Stimulated activated CD4-positive, alpha-beta T cell treated with anti-CD3 and anti-CD28 coated beads, Interleukin-12 subunit alpha, Interleukin-12 subunit beta, amount 100 ng/mL, for 4 hours (primary cell): Measurements from ENCODE around the gene ADAD1.
"Not testable (repeated sequence)": the region's sequence is repeated elsewhere in the genome, so short reads cannot be mapped to it uniquely, and the experiment has no call there.

Experiments used
- DNase-seq: peaks from one replicate; pipeline ENCODE4 v3.0.0-alpha.2; 2020

The ADAD1 gene

DNA sequence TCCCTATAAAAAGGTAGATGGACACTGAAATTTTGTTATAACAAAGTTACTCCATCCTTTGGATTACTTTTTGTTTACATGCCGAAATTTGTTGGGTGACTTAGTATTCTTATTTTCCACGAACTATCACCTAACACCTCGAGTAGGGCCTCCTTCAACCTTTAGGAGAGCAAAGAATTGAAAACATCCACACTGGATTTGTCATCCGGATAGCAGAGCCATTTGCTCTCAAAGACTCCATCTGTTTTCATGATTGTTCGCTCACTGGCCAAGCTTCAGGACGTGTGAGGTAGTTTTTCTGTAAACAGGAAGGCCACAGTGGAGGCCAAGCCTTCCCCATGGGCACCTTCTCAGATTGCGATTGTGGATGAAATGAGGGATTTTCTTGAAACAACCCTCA is at the start of gene ADAD1:
Gene ADAD1 (plus strand): TSS at position 301 of the 400 bp plus-strand sequence. CDS start 1,059 bp downstream, outside the sequence.
- DNase-seq = no peak

DNA sequence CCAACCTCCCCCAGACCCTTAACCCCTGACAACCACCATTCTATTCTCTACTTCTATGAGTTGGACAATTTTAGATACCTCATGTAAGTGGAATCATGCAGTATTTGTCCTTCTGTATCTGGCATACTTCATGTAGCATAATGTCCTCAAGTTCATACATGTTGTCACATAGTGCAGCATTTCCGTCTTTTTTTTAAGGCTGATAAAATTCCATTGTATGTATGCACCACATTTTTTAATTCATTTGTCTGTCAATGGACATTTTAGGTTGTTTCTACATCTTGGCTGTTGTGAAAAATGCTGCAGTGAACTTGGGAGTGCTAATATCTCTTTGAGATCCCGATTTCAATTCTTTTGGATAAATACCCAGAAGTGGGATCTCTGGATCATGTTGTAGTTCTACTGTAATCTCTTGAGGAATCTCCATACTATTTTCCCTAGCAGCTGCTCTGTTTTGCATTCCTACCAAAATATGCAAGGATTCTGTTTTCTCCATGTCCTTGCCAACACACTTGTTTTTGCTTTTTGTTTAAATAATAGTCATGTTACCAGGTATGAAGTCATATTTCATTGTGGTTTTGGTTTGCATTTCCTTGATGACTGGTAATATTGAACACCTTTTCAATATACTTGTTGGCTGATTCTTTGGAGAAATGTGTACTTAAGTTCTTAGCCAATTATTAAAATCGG is 48.8 kb upstream of the ADAD1 start:
- DNase-seq = no peak

DNA sequence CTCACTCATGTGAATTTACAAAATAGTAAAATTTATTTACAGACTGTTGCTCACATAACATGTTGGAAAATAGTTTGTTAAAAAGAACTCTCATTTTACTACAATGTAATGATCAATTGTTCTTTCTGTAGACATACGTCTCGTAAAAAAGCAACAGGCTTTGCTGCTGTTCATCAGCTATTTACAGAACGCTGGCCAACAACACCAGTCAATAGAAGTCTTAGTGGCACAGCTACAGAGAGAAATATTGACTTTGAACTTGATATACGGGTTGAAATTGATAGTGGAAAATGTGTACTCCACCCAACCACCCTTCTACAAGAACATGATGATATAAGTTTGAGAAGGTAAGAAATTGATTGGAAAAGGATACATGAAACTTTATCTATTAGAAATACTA is 47.6 kb upstream of the ADAD1 start:
- DNase-seq = no peak

DNA sequence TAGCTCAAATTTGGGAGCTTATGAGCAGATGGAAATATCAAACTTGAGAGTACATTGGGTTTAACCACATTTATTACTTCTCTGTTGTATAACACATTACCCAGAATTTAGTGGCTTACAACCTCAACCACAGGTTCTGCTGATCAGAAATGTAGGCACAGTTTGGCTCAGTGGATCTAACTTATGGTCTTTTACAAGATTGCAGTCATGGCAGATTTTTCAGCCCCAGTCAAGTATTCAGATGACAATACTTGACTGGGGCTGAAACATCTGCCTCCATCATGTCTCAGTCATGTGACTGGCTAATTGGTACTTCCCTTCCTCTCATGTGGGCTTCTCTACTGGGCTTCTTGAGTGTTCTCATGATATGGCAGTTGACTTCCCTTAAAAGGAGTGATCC is 44.0 kb upstream of the ADAD1 start:
- DNase-seq = no peak

DNA sequence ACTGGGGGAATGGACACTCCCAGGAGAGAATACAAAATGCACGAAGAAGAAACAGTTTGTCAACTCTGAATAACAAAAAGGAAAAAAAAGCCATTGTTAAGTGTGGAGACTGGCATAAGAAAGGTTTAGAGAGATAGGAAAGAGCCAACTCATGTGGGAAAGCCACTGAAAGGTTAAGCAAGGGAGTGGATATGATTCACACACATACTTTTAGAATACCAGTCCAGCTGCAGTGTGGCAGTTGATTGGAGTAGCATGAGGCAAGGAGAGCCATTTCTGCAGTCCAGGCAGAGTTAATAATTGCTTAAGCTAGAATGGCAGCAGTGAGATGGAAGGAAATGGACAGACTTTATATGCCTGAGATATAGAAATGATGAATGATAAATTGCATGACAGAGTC is 36.9 kb upstream of the ADAD1 start:
- DNase-seq = no peak

DNA sequence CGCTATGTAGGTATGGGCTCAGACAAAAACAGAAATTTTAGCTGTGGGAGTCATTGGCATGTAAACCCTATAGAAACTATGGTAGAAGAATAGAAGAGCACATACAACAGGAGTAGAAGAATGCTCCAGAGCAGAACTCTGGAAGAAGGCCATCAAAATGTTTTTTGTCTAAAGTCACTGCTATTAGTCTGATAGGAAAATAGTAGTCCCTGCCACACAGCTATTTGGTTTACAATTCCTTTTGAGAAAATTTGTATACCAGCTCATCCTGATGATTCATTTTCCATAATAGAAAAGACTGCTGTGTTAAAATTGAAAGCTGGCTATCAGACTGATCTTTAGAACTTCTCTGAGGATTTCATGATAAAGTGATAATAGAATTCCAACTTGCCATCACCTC is 32.8 kb upstream of the ADAD1 start:
- no peak for DNase-seq

DNA sequence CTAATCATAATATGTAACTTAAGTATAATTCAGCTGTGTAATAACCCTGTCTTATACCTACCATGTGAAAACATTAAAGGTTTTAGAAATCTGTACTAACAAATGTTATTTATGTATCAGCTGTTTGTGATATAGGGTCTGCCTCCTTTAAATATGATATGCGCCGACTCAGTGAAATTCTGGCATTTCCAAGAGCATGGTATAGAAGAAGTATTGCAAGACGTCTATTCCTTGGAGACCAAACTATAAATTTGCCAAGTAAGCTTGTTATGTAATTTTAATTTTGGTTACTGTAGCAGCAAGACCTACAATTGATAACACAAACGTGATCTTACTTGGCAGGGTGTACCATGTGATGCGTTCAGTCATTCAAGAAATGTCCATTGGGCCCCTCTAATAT is 32.3 kb upstream of the ADAD1 start:
- no peak for DNase-seq

DNA sequence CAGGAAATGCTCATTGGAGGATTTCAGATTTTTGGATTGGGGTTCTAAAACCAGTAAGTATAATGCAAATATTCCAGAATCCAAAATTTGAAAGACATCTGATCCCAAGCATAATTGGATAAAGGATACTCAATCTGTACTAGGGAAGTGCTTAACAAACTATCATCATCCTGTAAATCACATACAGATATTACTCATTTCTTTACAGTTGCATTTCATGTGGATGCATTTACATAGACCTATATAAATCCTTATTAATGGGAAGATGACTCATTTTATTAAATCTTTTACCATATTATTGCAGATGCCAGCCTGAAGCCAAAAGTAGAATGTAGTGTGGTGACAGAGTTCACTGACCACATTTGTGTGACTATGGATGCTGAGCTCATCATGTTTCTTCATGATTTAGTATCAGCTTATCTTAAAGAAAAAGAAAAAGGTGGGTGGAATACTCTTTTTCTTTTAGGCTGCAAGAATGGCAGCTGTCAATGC is 22.4 kb upstream of the ADAD1 start:
- DNase-seq = no peak

DNA sequence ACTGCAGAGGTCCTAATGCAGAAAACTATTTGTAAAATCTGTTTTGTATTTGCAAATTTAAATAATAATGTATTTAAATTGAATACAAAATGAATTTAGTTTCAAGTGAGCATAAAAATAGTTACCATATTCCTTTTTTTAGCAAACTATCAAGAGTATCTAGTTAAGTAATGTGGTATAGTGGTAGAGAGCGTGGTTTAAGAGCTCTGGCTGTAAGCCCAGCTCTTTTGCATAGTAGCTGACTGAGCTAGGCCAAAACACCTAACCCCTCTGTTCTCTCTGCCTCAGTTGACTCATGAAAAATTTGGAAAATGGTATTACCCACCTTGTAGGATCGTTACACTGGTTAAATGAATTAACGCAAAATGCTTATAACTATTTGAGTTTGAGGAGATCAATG is 18.1 kb upstream of the ADAD1 start:
- DNase-seq = no peak

DNA sequence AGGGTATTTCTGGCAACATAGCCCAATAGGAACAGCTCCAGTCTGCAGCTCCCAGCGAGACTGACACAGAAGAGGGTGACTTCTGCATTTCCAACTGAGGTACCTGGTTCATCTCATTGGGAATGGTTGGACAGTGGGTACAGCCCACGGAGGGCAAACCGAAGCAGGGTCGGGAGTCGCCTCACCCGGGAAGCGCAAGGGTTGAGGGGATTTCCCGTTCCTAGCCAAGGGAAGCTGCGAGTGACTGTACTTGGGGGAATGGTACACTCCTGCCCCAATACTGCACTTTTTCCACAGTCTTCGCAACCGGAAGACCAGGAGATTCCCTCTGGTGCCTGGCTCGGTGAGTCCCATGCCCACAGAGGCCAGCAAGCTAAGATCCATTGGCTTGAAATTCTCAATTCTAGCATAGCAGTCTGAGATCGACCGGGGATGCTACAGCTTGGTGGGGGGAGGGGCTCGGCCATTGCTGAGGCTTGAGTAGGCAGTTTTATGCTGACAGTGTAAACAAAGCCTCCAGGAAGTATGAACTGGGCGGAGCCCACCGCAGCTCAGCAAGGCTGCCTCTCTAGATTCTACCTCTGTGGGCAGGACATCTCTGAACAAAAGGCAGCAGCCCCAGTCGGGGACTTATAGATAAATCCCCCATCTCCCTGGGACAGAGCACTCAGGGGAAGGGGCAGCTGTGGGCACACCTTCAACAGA is 14.0 kb upstream of the ADAD1 start:
- DNase-seq = no peak

DNA sequence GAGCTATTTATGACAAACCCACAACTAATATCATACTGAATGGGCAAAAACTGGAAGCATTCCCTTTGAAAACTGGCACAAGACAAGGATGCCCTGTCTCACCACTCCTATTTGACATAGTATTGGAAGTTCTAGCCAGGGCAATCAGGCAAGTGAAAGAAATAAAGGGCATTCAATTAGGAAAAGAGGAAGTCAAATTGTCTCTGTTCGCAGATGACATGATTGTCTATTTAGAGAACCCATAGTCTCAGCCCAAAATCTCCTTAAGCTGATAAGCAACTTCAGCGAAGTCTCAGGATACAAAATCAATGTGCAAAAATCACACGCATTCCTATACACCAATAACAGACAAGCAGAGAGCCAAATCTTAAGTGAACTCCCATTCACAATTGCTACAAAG is 10.0 kb upstream of the ADAD1 start:
- not testable (repeated sequence) for DNase-seq

DNA sequence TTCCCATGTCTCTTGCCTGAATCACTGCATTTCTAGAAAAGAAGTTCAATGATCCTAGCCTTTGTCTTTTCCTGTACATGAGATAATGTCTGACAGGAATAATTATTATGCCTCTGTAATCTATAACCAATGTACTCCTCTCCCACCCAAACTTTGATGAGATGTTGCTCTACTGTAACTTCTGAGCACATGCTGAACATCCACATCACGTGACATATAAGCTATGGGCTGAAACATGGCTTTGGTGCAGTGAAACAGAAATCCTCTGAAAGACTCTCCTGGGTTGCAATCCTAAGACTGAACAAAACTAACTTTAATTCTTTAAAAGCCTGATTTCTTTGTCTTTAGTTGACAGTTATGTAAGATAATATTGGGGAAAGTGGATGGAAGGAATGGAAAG is 1.5 kb upstream of the ADAD1 start:
- DNase-seq = no peak

DNA sequence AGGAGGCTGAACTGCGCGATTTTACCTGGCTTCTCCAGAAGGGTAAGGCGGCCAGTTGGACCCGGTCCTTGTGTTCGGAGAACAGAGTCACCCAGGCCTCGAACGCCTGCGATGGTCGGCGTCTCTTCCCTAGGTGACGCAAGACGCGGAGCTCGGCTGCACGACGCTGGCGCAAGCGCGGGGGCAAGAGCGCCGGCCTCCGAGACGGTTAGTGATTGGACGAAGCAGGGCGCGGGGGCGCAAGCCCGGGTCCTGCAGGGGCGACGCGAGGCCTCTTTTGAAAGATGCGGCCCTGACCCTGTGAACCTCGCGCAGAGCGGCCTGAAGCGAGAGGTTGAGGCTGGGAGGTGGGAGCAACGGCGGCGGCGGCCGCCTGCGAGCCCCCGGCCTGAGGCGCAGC is 428 bp downstream of the ADAD1 start:
- DNase-seq = no peak

DNA sequence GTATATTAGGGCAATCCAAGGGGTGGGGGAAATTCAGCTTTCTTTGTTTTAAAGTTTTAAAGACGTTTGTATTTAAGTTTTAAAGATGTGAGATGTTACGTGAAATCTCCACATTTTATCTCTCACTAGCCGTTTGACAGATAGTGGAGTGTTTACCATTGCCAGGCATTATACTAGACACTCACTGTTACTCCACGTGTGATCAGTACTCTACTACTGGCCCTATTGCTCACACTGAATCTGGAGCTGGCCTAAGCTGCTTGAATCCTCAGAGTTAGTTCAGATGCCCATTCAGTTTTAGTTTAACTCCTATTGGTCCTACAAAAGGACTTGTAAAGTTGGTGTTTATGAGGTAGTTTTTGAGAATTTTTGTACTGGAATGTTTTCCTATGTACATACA is 4.5 kb downstream of the ADAD1 start:
- no peak for DNase-seq

DNA sequence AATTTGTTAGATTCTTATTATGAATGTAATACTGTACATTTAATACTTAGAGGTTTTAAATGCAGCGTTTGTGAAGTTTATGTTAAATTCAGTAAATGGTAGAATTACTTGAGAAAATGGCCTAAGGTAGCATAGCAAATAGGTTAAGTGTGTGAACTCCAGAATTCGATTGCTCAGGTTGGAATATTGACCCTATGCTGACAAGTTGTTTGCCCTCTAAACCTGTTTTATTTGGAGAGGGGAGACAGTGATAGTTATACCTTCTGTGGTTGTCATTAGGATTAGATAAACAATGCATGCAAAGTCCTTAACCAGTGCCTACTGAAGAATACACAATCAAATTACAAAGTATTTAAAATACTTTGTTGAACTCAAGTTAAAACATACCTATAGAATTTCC is 5.4 kb downstream of the ADAD1 start:
- DNase-seq = no peak

DNA sequence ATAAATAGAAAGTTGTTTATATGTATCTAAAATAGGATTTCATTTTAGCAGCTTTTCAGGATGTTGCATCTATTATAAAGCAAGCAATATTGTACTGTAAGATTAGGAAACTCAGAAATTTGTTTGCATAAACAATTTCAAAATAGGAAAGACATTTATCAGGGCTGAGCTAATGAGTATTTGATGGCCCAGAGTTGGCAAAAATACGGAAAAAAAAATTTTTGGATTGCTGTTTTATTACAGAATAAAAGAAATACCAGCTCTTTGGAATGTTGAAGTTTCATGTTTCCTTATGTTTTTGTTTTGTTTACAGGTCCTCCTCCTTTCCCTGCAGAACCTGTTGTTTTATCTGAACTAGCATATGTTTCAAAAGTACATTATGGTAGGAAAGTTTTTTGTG is 14.5 kb downstream of the ADAD1 start:
- no peak for DNase-seq

DNA sequence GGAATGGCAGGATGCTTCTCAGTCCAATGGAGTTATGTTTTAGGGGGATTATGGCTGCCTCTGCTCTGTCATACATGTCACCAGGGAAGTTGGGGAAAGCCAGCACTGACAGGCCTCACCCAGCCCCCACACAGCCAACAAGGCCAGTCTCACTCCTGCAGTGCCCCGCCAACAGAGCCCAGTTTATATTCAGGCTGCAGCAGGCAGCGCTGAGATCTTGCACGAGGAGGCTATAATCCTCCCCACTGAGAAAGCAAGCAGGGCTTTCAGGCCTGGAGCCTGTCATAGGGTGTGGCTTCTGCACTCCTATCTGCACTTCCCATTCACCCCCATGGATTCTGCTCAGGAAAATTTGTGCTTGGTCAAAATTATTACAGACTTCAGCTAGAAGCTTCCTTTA is 25.1 kb downstream of the ADAD1 start:
- no peak for DNase-seq

DNA sequence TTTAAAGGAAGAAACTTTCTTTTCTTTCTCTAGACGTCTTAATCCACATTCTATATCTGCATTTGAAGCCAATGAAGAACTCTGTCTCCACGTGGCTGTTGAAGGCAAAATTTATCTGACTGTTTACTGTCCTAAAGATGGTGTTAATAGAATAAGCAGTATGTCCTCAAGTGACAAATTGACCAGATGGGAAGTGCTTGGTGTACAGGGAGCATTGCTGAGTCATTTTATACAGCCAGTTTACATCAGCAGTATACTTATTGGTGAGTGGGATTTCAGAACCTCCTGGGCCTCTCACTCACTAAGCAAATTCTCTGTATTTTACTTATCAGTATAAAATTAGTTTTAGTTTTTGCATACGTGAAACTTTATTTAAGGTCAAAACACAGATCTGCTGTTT is 33.7 kb downstream of the ADAD1 start:
- DNase-seq = no peak

DNA sequence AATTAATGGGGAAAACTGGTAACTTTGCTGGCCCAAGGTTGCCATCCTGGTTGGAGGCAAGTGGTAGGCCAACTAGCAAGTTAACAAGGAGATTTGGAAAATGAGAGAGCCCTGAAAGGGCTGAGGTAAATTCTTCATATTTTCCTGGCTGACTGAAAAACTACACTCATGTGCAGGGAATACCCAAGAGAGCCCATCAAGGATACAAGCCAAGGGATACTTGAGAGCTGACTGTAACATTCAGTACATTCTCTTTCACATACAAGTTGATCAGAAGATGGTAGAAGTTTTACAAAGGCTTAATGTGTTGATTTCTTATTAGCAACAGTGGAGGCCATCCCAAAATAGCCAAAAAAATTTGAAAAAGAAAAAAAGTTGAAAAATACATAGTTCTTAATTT is 44.4 kb downstream of the ADAD1 start:
- DNase-seq = no peak

DNA sequence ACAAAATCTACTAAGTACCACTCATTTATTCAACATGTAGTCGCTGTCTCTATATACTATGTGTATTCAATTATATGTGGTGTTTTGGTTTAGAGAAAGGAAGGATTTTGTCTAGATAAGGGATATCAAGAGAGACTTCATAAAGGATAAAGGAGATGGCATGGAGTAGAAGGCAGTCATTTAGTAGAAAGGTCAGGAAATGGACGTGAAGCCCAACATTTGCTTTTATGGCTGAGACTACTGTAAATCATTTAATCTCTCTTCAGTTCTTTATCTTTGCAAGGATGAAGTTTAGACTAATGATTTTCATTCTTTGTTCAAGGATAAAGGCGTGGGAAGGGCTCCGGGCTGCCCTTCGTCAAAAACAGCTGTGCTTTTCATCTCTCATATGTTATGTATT is 52.5 kb downstream of the ADAD1 start:
- no peak for DNase-seq

DNA sequence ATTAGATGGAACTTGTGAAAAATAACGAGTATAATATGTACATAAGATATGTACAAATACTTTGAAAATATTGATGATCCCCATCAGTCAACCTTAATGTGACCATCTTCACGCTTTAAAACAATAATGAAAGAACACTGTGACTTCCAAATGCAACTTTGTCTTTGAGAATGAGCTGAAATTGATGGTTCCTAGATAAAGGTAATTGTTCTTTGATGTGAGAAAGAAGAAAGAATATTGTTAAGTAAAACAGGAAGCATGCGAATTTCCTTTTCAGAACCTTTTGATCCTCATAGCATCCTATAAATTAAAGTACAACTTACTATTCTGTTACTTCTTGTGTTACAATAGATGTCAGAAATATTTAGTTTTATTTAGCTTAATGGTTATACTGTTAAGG is 55.5 kb downstream of the ADAD1 start:
- DNase-seq = no peak

DNA sequence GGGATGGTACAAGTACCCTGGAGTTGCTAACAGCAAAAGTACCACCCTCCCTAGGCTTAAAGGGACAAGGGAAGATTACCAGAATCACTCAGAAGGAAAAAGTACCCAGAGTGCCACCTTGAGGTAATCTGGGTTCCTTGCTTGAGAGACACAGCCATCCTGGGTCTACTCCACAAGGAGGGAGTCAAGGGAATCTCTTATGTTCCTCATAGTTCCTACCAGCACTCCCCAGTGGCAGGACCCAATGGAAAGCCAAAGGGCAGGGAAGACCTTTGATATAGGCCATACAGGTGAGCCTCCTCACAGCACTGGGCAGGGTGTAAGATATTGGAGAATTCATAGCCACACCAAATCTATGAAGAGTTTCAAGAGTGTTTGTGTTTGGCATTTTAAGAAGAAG is 72.0 kb downstream of the ADAD1 start:
- peak; percentile 50 for DNase-seq

DNA sequence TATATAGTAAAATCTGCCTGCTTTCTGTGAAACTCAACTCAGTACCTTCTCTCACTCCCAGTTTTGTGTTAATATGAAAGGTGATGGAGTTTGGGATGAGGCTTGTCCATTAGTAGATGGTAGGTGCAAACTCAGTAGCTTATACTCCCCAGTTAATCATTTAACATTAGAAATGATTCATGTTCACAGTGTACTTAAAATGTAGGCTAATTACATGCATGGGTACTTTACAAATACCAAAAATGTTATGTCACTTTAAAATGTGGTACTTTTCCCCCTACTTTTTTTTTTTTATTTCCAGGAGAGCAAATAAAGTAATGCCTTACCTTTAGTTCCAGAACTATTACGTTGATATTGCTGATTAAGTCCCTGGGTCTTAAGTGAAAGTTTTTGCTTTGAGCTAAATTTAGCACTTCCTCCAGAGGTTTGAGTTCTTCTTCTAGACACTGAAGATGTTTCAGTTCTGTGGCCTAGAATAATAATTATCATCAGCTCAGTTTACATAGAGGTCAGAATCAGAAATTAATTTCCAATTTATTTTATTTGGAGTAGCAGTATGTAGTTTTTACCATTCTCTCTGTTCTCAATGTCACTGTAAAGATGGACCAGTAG is 74.7 kb downstream of the ADAD1 start:
- no peak for DNase-seq
